Upper lobe of left lung (tissue), 4 donors: ENCODE data around the gene SUCLG2.

Source experiments
- CTCF ChIP-seq, 6 experiments: fragments of 450-650 bp in 4 of 6; fragments of 200-600 bp in 2 of 6; sonication (generic) in 2 of 6; IDR thresholded peaks; one replicate each; pipeline ENCODE4 v1.5.1; 2016 to 2019; ENCODE audit warnings: antibody characterized with exemption in 6 of 6
- POLR2A ChIP-seq, 4 donors: fragments of 450-650 bp; IDR thresholded peaks; one replicate each; pipeline ENCODE4 v1.5.1; 2016 to 2017; ENCODE audit warnings: antibody characterized with exemption in 4 of 4, mild to moderate bottlenecking in 2 of 4

- TF ChIP-seq CTCF (IDR thresholded peaks at IDR 0.05) = no peak
- TF ChIP-seq POLR2A (IDR thresholded peaks at IDR 0.05) = no peak
These were observed 89.4 kb downstream of the SUCLG2 start for GRCh38 chr3:67564973-67565372.
